ENCODE measurements around the gene SCAMP4. TPM values are rescaled to one million over a fixed set of nuclear protein-coding genes. Genes with fewer than 3 reads are reported as not detected.

The SCAMP4 gene
- polyA plus RNA-seq, 2 of the 4 experiments (the other 2 are of a cell fraction), result 7.6 to 63.0 TPM

DNA sequence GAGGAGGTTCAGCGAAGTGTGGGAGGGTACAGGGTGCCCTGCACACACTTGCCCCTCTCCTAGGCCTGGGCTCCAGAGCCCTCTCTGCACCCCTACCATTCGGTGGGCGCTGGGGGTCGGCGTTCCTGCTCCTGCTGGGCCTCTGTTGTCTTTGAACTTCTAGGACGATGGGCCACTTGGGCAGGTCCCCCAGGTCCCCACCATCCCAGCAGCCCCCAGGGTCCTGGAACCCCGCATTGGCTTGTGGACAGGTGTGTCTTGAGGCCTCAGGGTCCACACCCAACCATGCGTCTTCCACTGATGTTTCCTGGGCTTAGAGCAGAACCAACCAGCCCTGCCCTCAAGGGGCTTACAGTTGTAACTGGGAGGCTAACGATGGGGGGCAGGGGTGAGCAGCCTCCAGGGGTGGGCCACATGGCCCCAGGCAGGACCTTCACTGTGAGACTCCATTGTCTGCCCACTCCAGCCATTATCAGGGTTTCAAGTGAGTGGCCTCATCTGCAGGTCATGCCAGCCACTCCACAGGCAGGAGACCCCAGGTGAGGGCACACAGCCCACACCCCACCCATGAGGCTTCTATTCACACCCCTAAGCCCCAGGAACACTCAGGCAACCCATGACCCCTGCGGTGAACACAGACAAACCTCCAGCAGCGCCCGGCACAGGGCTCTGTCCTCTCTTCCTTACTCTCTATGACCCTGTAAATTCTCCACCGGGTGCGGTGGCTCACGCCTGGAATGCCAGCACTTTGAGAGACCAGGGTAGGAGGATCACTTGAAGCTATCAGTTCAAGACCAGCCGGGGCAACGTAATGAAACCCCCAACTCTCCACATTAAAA, 39.8 kb upstream of the SCAMP4 start:
- H3K4me1 ChIP-seq, result peaks cover 14% of the 10 kb centered on the region
- 80% methylated on average over 8 of the region's 17 CpGs for whole genome bisulfite sequencing (ENCODE audit: missing lambda C conversion rate)
- TF ChIP-seq, protein P1, sequence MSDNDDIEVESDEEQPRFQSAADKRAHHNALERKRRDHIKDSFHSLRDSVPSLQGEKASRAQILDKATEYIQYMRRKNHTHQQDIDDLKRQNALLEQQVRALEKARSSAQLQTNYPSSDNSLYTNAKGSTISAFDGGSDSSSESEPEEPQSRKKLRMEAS (IDR thresholded peaks at IDR 0.05), result no peak
- TF ChIP-seq ESRRA (IDR thresholded peaks at IDR 0.05; ENCODE audit: borderline replicate concordance, low read length) (no peak), KDM1A (IDR thresholded peaks at IDR 0.05; ENCODE audit: low read depth) (no peak), HDAC2 (IDR thresholded peaks at IDR 0.05) (no peak), HEYL (CRISPR knock-in tag; IDR thresholded peaks at IDR 0.05) (no peak), RFX5 (IDR thresholded peaks at IDR 0.05) (no peak), EHMT2 (IDR thresholded peaks at IDR 0.05; ENCODE audit: low read depth) (no peak), CBX8 (IDR thresholded peaks at IDR 0.05) (no peak)
- TF ChIP-seq, protein P2, sequence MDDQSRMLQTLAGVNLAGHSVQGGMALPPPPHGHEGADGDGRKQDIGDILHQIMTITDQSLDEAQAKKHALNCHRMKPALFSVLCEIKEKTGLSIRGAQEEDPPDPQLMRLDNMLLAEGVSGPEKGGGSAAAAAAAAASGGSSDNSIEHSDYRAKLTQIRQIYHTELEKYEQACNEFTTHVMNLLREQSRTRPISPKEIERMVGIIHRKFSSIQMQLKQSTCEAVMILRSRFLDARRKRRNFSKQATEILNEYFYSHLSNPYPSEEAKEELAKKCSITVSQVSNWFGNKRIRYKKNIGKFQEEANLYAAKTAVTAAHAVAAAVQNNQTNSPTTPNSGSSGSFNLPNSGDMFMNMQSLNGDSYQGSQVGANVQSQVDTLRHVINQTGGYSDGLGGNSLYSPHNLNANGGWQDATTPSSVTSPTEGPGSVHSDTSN (IDR thresholded peaks at IDR 0.05), result no peak
- TF ChIP-seq, protein P3, sequence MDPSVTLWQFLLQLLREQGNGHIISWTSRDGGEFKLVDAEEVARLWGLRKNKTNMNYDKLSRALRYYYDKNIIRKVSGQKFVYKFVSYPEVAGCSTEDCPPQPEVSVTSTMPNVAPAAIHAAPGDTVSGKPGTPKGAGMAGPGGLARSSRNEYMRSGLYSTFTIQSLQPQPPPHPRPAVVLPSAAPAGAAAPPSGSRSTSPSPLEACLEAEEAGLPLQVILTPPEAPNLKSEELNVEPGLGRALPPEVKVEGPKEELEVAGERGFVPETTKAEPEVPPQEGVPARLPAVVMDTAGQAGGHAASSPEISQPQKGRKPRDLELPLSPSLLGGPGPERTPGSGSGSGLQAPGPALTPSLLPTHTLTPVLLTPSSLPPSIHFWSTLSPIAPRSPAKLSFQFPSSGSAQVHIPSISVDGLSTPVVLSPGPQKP (IDR thresholded peaks at IDR 0.05; ENCODE audit: low read depth, low read length), result no peak
- H3K4me2 ChIP-seq, result peak overlapping the region; percentile 78
- ChIA-PET CTCF (interaction anchor here (0.8 to 2.5 kb wide), 7 partner anchors 10 to 64 kb away, joined by 3 to 10 read pairs (median 4); partner anchors contain the start of gene ABHD17A), POLR2A (interaction anchor here (0.7 to 1.4 kb wide), 5 partner anchors 10 to 32 kb away, joined by 3 to 5 read pairs (median 3); no protein-coding TSS in a partner anchor)
- ATAC-seq, result no peak
- no peaks in the 10 kb centered on the region for H3K9me3 ChIP-seq
- FAIRE-seq, result no peak
- H3K4me3 ChIP-seq, result peak overlapping the region; percentile 68
- H3K27ac ChIP-seq, result peak overlapping the region; percentile 99 to 100
- DNase-seq (ENCODE audit: low read depth in 1 of 2, low spot score in 1 of 2), result no peak

DNA sequence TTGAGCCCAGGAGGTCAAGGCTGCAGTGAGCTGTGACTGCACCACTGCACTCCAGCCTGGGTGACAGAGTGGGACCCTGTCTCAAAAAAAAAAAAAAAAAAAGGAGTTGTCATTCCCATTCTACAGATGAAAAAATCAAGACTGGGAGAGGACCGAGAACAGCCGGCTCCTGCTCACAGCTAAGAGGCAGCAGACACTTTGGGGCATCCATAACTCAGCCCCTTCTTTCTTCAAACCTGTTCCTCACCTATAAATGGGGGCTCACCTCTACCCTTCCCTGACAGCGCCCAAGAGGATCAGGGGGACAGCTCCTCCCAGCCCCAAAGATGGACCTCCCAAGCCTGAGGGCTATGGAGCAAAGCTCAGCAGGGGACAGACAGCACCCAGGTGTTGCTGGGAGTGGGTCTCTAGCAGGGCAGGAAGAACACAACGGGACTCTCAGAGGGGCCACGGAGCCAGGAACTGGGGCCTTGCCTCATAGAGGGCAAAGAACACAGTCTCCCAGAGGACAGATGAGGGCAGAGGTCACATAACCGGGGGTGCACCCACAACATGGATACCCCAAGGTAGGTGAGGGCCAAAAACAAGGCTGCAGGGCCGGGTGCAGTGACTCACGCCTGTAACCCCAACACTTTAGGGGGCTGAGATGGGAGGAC, 38.4 kb upstream of the SCAMP4 start:
- DNase-seq (ENCODE audit: low read depth in 1 of 2, low spot score in 1 of 2) (no peak), ATAC-seq (no peak), FAIRE-seq (no peak)
- H3K4me2 ChIP-seq, result no peak overlapping the region
- H3K4me3 ChIP-seq, result no peak overlapping the region
- 88% methylated on average over 6 of the region's 8 CpGs for WGBS (ENCODE audit: missing lambda C conversion rate)
- H3K9me3 ChIP-seq, result no peaks in the 10 kb centered on the region
- ChIA-PET POLR2A (no interaction called here), CTCF (interaction anchor here (1.2 to 2.5 kb wide), 3 partner anchors 10 to 203 kb away, joined by 3 to 7 read pairs (median 4); no protein-coding TSS in a partner anchor)
- H3K27ac ChIP-seq, result no peak overlapping the region
- H3K4me1 ChIP-seq, result peaks cover 6% of the 10 kb centered on the region; the same call in 1 of the 3 replicates
- TF ChIP-seq, protein P1 (IDR thresholded peaks at IDR 0.05), result no peak
- TF ChIP-seq NFE2L2 (conservative IDR thresholded peaks at IDR 0.05; ENCODE audit: low read length), result no peak

DNA sequence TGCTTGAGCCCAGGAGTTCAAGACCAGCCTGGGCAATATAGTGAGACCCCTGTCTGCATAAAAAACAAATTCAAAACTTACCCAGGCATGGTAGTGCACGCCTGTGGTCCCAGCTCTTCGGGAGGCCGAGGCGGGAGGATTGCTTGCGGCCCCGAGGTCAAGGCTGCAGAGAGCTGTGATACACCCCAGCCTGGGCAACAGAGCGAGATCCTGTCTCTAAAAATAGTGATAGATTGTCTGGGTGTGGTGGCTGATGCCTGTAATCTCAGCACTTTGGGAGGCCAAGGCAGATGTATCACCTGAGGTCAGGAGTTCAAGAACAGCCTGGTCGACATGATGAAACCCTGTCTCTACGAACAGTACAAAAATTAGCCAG, 37.9 kb upstream of the SCAMP4 start:
- ATAC-seq (no peak), DNase-seq (ENCODE audit: low read depth in 1 of 2, low spot score in 1 of 2) (no peak), FAIRE-seq (no peak)
- 88% methylated on average over 8 of the region's 9 CpGs for WGBS (ENCODE audit: missing lambda C conversion rate)
- no peaks in the 10 kb centered on the region for H3K9me3 ChIP-seq
- ChIA-PET CTCF (interaction anchor here (1.2 to 2.5 kb wide), 3 partner anchors 9 to 202 kb away, joined by 3 to 7 read pairs (median 4); no protein-coding TSS in a partner anchor), POLR2A (no interaction called here)
- H3K4me1 ChIP-seq, result peaks cover 6% of the 10 kb centered on the region; the same call in 1 of the 3 replicates
- no peak overlapping the region for H3K4me2 ChIP-seq
- no peak overlapping the region for H3K4me3 ChIP-seq
- H3K27ac ChIP-seq, result no peak overlapping the region
- TF ChIP-seq, protein P4, sequence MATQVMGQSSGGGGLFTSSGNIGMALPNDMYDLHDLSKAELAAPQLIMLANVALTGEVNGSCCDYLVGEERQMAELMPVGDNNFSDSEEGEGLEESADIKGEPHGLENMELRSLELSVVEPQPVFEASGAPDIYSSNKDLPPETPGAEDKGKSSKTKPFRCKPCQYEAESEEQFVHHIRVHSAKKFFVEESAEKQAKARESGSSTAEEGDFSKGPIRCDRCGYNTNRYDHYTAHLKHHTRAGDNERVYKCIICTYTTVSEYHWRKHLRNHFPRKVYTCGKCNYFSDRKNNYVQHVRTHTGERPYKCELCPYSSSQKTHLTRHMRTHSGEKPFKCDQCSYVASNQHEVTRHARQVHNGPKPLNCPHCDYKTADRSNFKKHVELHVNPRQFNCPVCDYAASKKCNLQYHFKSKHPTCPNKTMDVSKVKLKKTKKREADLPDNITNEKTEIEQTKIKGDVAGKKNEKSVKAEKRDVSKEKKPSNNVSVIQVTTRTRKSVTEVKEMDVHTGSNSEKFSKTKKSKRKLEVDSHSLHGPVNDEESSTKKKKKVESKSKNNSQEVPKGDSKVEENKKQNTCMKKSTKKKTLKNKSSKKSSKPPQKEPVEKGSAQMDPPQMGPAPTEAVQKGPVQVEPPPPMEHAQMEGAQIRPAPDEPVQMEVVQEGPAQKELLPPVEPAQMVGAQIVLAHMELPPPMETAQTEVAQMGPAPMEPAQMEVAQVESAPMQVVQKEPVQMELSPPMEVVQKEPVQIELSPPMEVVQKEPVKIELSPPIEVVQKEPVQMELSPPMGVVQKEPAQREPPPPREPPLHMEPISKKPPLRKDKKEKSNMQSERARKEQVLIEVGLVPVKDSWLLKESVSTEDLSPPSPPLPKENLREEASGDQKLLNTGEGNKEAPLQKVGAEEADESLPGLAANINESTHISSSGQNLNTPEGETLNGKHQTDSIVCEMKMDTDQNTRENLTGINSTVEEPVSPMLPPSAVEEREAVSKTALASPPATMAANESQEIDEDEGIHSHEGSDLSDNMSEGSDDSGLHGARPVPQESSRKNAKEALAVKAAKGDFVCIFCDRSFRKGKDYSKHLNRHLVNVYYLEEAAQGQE (IDR thresholded peaks at IDR 0.05), result no peak
- TF ChIP-seq ZSCAN20 (CRISPR knock-in tag; IDR thresholded peaks at IDR 0.05) (no peak), GATA3 (IDR thresholded peaks at IDR 0.05; ENCODE audit: borderline replicate concordance) (no peak), SMC3 (IDR thresholded peaks at IDR 0.05) (no peak), CHD2 (IDR thresholded peaks at IDR 0.05; ENCODE audit: low read length, partially characterized antibody) (no peak), NFE2L2 (conservative IDR thresholded peaks at IDR 0.05; ENCODE audit: low read length) (no peak), ZNF302 (CRISPR knock-in tag; IDR thresholded peaks at IDR 0.05) (no peak), NPAS2 (CRISPR knock-in tag; IDR thresholded peaks at IDR 0.05; ENCODE audit: borderline replicate concordance) (no peak), KDM1A (IDR thresholded peaks at IDR 0.05; ENCODE audit: low read depth) (no peak), RNF2 (IDR thresholded peaks at IDR 0.05; ENCODE audit: borderline replicate concordance, low read depth) (no peak), JUN (IDR thresholded peaks at IDR 0.05) (no peak), CHD4 (IDR thresholded peaks at IDR 0.05; ENCODE audit: borderline replicate concordance) (no peak)
- TF ChIP-seq, protein P3 (IDR thresholded peaks at IDR 0.05; ENCODE audit: low read depth, low read length), result no peak
- TF ChIP-seq, protein P5, sequence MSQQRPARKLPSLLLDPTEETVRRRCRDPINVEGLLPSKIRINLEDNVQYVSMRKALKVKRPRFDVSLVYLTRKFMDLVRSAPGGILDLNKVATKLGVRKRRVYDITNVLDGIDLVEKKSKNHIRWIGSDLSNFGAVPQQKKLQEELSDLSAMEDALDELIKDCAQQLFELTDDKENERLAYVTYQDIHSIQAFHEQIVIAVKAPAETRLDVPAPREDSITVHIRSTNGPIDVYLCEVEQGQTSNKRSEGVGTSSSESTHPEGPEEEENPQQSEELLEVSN (IDR thresholded peaks at IDR 0.05; ENCODE audit: borderline replicate concordance, low read depth), result no peak

Measured in A549 (cell line).